ENCODE results near the gene PITPNM3.

The PITPNM3 gene

DNA sequence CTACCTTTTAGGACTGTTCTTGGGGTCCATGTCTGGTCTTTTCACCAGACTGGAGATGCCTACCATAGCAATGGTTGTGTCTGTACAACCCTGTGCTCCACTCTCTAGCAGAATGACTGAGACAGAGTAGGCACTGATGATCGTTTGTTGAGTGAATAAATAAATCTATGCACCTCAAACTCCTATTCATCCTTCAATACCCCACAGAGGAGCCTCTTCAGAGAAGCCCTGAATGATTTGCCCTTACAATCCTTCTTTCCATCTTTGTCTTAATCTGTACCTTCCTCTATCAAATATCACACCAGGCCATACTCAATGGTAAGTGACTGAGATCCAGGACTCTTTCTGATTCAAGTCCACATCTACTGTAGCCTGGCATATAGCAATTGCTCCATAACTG lies 88.8 kb downstream of the PITPNM3 start:
- H3K36me3 Mint-ChIP-seq (ENCODE audit: low read depth), result peaks cover 24% of the 10 kb centered on the region
- peaks cover 6% of the 10 kb centered on the region for H3K9me3 Mint-ChIP-seq
- no peak for TF ChIP-seq CTCF (IDR thresholded peaks at IDR 0.05; ENCODE audit: unreplicated experiment in 3 of 3)
- peaks cover 4% of the 10 kb centered on the region for H3K4me1 Mint-ChIP-seq
- no peak overlapping the region for H3K27ac Mint-ChIP-seq
- H3K27me3 Mint-ChIP-seq (ENCODE audit: low read depth), result no peaks in the 10 kb centered on the region
- no peak overlapping the region for H3K4me3 Mint-ChIP-seq

GRCh38 chr17:6465206-6466003 lies 91.0 kb downstream of the PITPNM3 start:
- Mint-ChIP-seq H3K9me3 (peaks cover 6% of the 10 kb centered on the region), H3K27ac (no peak overlapping the region), H3K4me1 (no peaks in the 10 kb centered on the region)

GRCh38 chr17:6464446-6465041 lies 91.8 kb downstream of the PITPNM3 start:
- H3K27ac Mint-ChIP-seq, result no peak overlapping the region
- no peaks in the 10 kb centered on the region for H3K27me3 Mint-ChIP-seq (ENCODE audit: low read depth)
- H3K4me1 Mint-ChIP-seq, result no peaks in the 10 kb centered on the region
- TF ChIP-seq CTCF (IDR thresholded peaks at IDR 0.05; ENCODE audit: unreplicated experiment in 3 of 3), result no peak
- H3K9me3 Mint-ChIP-seq, result peaks cover 6% of the 10 kb centered on the region
- H3K36me3 Mint-ChIP-seq (ENCODE audit: low read depth), result peaks cover 24% of the 10 kb centered on the region
- no peak overlapping the region for H3K4me3 Mint-ChIP-seq

More at GRCh38 chr17:6465206-6466003, 91.0 kb downstream of the PITPNM3 start:
- H3K36me3 Mint-ChIP-seq (ENCODE audit: low read depth), result peaks cover 24% of the 10 kb centered on the region
- H3K27me3 Mint-ChIP-seq (ENCODE audit: low read depth), result no peaks in the 10 kb centered on the region
- TF ChIP-seq CTCF (IDR thresholded peaks at IDR 0.05; ENCODE audit: unreplicated experiment in 3 of 3), result no peak
- no peak overlapping the region for H3K4me3 Mint-ChIP-seq

GRCh38 chr17:6463616-6464445 lies 92.5 kb downstream of the PITPNM3 start:
- Mint-ChIP-seq H3K9me3 (peaks cover 6% of the 10 kb centered on the region), H3K27me3 (ENCODE audit: low read depth) (no peaks in the 10 kb centered on the region), H3K4me1 (no peaks in the 10 kb centered on the region), H3K4me3 (no peak overlapping the region), H3K27ac (no peak overlapping the region), H3K36me3 (ENCODE audit: low read depth) (peaks cover 22% of the 10 kb centered on the region)
- no peak for TF ChIP-seq CTCF (IDR thresholded peaks at IDR 0.05; ENCODE audit: unreplicated experiment in 3 of 3)

DNA sequence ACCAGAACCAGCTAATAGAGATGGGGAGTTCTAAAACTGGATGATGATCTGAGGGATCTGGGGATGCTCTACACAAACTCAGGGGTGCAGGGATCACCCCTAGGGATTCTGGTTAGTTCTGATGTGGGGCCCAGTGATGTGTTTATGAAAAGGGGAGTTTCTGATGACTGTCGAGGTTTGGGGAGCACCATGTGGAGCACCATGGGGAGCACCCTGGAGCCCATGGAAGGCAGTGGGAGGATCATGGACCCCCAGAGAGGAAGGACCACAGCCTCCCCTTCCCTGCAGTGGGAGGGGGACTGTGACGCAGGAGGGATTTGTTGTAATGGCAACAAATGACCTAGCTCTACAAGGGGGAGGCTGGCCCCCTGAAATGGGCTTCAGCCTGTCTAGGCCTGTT lies 93.7 kb downstream of the PITPNM3 start:
- TF ChIP-seq CTCF (IDR thresholded peaks at IDR 0.05; ENCODE audit: unreplicated experiment in 3 of 3), result no peak
- Mint-ChIP-seq H3K27me3 (ENCODE audit: low read depth) (peaks cover 2% of the 10 kb centered on the region), H3K4me3 (no peak overlapping the region), H3K9me3 (peaks cover 4% of the 10 kb centered on the region), H3K36me3 (ENCODE audit: low read depth) (peaks cover 15% of the 10 kb centered on the region), H3K4me1 (no peaks in the 10 kb centered on the region), H3K27ac (no peak overlapping the region)

Data from nephron (organoid).